ENCODE results near the gene MMP7.

Gene MMP7

DNA sequence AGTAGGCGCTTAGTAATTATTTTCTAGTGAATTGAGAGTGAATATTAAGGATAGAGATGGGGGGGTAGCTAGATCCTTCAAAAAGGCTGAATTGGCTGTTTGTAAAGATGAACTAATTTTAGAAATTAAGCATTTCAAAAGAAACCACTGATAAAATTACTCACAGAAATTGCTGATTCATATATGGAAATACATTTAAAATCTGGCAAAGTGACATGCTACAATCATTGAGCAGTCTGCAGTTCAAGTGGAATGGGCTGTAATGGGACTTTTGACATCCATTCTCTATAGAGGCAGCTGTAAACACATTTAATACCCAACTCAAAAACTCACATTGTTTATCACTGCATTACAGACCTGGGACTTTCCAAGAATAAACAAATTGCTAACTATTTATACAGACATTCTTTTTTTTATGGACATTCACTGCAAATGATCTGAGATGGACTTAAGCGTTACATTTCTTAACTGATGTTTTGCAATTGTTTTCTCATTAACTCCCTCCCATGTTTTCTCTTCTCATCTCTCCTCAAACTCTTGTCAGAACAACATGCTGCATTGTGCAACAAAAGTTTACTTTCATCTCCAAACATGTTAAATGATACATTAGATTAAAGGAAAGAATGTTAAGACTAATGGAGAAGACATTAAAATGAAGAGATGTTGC, 42.1 kb upstream of the MMP7 start:
- TF ChIP-seq, protein P1, sequence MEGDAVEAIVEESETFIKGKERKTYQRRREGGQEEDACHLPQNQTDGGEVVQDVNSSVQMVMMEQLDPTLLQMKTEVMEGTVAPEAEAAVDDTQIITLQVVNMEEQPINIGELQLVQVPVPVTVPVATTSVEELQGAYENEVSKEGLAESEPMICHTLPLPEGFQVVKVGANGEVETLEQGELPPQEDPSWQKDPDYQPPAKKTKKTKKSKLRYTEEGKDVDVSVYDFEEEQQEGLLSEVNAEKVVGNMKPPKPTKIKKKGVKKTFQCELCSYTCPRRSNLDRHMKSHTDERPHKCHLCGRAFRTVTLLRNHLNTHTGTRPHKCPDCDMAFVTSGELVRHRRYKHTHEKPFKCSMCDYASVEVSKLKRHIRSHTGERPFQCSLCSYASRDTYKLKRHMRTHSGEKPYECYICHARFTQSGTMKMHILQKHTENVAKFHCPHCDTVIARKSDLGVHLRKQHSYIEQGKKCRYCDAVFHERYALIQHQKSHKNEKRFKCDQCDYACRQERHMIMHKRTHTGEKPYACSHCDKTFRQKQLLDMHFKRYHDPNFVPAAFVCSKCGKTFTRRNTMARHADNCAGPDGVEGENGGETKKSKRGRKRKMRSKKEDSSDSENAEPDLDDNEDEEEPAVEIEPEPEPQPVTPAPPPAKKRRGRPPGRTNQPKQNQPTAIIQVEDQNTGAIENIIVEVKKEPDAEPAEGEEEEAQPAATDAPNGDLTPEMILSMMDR (IDR thresholded peaks at IDR 0.05; ENCODE audit: borderline replicate concordance, control extremely low read depth, extremely low read depth, insufficient read depth, missing control alignments): no peak
- in situ Hi-C loops (cut with MboI; ENCODE audit: low sequenced_read_pairs, unreplicated experiment): no loop called here
- DNase-seq (ENCODE audit: low spot score): no peak

DNA sequence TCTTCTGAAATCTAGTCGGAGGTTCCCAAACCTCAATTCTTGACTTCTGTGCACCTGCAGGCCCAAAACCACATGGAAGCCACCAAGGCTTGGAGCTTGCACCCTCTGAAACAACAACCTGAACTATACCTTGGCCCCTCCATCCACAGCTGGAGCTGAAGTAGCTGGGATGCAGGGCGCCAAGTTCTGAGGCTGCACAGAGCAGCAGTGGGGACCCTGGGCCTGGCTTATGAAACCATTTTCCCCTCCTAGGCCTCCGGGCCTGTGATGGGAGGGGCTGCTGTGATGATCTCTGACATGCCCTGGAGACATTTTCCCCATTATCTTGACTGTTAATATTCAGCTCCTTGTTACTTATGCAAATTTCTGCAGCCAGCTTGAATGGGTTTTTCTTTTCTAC, 38.3 kb upstream of the MMP7 start:
- TF ChIP-seq, protein P1 (IDR thresholded peaks at IDR 0.05; ENCODE audit: borderline replicate concordance, control extremely low read depth, extremely low read depth, insufficient read depth, missing control alignments): no peak
- in situ Hi-C loops (cut with MboI; ENCODE audit: low sequenced_read_pairs, unreplicated experiment): no loop called here
- DNase-seq (ENCODE audit: low spot score): no peak

DNA sequence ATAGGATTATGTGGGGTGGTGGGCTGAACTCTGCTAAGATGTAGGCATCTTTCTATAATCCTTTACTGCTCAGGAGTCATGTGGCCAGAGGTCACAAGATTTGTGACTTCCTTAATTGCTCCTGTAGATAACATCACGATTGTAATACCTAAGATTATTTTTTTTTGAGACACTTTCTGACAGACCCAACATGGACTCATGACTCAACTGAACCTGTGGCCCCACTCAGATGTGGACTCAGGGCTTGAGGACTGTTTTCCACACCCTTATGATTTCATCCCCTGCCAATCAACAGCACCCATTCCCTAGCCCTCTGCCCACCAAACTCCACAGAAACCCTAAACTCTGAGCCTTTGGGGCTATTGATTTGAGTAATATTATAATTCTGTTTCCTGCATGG, 35.6 kb upstream of the MMP7 start:
- no peak for DNase-seq (ENCODE audit: low spot score)
- TF ChIP-seq, protein P1 (IDR thresholded peaks at IDR 0.05; ENCODE audit: borderline replicate concordance, control extremely low read depth, extremely low read depth, insufficient read depth, missing control alignments): no peak
- in situ Hi-C loops (cut with MboI; ENCODE audit: low sequenced_read_pairs, unreplicated experiment): no loop called here

DNA sequence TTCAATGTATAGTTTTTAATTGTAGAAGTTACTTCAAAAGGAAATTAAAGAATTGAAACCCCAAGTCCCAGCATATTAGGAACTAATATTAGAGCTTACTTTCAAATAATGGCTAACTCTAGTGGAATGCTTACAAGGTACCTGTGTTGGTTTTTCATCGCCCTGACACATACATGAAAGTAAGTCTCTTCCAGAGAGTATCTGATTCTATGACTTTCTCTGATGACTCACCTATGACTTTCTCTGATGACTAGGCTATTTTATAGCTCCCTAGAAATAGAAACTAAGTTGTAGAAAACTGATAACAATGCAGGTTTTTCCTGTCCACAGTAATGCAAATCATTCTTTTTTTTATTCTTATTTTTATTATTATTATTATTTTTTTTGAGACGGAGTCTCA, 33.6 kb upstream of the MMP7 start:
- DNase-seq (ENCODE audit: low spot score): peak; percentile 57
- TF ChIP-seq, protein P1 (IDR thresholded peaks at IDR 0.05; ENCODE audit: borderline replicate concordance, control extremely low read depth, extremely low read depth, insufficient read depth, missing control alignments): no peak
- in situ Hi-C loops (cut with MboI; ENCODE audit: low sequenced_read_pairs, unreplicated experiment): no loop called here

DNA sequence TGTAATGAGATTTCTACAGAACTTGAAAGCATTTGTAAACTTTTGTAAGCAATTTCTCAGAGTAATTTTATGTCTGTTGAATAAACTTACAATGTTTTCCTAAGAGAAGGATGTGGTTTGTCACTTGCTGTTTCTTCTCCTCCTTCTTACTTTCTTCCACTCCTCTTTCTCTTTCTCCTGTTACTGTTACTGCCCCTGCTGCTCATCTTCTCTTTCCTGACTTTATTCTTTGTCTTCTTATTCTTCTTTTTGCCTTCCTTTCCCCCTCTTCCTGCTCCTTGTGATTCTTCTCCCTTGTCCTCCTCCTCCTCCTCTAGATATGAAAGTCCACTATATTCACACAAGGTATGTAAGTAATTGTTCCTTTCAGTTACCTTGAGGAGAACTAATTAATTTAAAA, 31.1 kb upstream of the MMP7 start:
- no peak for DNase-seq (ENCODE audit: low spot score)
- in situ Hi-C loops (cut with MboI; ENCODE audit: low sequenced_read_pairs, unreplicated experiment): no loop called here
- TF ChIP-seq, protein P1 (IDR thresholded peaks at IDR 0.05; ENCODE audit: borderline replicate concordance, control extremely low read depth, extremely low read depth, insufficient read depth, missing control alignments): no peak

DNA sequence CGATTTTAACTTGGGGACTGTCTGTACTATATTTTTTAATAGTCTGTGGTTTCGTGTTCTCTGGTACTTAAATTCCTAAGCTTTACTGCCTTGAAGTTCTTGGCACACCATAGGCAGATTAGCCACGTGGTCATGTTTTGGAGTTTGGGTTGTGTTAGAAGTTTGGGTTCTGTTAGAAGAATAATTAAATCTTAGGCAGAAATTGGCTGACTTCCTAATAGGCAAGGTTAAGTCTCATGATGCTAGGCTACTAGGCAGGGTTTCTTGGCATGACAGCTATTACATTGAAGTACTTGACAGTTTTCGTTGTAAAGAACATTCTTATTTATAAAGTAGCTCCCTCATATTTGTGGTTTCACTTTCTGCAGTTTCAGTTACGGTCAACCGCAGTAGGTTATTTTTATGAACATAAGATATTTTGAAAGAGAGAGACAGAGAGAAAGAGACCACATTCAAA, 30.0 kb upstream of the MMP7 start:
- DNase-seq (ENCODE audit: low spot score): peak; percentile 47
- TF ChIP-seq, protein P1 (IDR thresholded peaks at IDR 0.05; ENCODE audit: borderline replicate concordance, control extremely low read depth, extremely low read depth, insufficient read depth, missing control alignments): no peak
- in situ Hi-C loops (cut with MboI; ENCODE audit: low sequenced_read_pairs, unreplicated experiment): no loop called here

Data from GM13976 (cell line).